Measurements from ENCODE around the gene MCM3AP.
"Not testable (repeated sequence)": the region's sequence is repeated elsewhere in the genome, so short reads cannot be mapped to it uniquely, and the experiment has no call there.

MCM3AP gene

DNA sequence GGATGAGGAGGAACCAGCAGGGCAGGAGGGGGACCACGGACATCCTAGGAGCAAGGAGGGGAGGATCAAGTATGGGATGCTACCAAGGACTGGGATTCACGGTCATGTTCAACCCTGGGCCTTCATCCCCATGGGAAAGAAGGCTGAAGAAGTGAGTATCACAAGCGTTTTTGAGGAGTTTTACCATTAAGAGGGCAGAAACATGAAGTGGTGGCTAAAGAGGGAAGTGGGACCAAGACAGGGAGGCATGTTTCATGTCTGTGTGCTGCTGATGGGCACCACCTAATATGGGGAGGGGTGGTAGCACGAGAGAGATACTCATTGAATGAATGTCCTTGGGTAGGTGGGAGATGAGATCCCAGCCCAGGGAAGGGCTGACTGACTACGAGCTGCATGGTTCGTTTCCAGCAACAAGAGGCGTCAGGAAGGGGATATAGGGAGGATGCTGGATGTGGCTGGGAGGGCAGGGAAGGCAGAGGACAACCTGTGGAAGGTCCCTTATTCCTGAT lies 45.5 kb downstream of the MCM3AP start:
- no peak for DNase-seq

DNA sequence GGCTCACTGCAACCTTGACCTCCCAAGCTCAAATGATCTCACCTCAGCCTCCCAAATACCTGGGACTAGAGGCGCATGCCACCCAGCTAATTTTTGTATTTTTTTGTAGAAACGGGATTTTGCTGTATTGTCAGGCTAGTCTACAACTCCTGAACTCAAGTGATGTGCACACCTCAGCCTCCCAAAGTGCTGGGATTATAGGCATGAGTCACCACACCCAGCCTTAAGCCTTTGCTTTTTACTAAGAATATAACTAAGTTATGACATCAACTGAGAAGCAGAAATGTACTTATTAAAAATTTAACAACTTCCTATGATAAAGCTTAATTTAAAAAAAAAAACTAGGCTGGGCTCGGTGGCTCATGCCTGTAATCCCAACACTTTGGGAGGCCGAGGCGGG lies 47.9 kb downstream of the MCM3AP start:
- DNase-seq: no peak

DNA sequence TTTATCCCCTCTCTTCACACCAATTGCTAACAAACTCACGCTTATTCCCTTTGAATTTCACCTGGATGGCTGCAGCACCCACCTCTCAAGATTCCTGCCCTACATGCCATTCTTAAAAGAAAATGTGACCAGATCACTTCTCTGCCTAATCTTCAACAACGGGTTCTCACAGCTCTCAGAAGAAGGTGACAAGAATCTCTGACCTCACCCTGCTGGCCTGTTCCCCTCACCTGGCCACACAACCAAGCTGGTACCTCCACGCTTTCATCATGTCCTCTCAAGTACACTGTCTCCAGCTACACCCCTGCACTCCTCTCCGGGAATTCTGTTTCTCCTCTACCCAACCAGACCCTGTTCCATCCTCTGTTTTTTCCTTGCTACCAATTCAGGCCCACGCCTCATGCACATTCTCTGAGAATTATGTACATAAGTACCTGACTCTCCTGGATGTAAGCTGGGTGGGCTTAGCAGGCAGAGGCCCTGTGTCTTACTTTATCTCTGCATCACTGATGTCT lies 50.9 kb downstream of the MCM3AP start:
- no peak for DNase-seq

DNA sequence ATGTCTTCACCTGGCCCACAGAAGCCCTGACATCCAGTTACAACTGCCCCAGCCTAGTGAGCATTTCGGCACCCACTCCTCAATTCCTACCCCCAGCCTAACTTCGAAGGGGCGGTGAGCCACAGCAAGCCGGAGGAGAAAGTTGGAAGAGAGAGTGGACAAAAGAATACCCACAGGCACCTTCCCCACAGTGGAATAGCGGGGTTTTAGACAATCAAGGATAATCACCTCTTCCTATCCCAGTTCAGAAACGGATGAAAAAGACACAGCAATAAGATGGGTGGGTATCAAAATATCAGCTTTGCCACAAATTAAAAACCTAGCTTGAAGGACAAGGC lies 55.5 kb downstream of the MCM3AP start:
- DNase-seq: no peak

DNA sequence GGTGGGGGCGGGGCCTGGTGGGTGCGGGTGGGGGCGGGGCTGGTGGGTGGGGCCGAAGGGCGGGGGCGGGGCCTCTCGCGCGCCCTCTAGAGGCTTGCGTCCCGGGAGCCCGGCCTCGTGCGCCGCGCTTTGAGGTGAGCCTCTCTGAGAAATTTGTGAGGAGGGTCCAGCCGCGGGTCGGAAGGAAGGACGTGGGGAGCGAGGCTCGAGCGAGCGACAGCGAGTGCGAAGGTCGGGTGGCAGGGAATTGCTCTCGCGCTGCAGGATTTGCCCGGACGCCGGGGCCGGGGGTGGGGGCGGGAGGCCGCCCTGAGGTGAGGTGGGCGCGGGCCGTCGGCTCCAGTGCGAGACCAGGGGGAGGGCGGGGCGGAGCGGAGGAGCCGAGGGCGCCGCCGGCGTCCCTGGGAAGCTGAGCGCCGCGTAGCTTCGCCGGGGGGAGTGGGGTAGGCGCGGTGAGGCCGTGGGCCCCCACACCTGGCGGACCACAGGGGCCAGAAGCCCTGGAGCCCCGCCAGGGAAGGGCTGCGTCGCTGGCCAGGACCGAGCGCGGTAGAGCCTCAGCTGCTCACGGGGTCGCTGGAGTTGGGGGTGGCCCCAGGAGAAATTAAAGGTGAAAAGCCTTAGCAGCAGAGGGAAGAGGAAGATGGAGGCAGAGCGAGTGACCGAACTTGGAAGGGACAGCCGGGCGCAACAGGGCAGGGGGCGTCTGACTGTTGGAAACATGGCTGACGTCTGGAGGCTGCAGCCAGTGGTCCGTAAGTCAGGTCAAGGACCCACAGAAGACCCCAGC lies 56.1 kb downstream of the MCM3AP start:
- peak in 1 of 2 experiments; percentile 21 for DNase-seq

DNA sequence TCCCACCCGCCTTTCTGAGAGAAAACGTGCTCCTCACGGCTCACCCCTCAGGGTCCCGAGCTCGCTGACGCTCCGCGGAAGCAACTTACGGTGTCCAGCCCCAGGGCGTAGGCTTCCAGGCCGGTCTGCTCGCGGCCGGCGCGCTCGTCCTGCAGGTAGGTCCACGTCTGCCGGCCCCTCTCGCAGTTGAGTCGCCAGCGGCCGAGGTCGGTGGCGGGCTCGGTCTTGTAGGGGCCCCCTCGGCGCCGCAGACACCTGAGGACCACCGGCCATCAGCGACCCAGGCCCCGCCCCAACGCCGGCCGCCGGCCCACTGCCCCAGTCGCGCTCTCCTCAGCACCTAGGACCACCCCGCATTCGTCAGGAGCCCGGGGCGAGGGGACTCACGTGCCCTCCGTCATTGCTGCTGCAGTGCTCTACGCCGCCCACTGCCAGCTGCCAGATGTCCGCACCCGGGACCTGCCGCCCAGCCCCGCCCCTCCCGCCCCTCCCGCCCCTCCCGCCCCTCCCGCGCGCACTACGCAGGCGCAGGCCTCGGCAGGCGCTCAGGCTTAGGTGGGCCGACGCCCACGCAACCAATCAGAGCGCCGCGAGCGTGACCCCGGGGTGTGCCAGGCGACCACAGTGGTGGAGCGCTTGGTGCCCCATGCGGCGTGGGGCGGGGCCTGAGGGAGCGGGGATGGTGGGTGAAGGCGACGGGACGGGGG lies 56.9 kb downstream of the MCM3AP start, which contains the start of gene LSS:
Gene LSS, minus strand, starts transcription at position 430 of the 707 bp plus-strand sequence. Its CDS starts 29 bp downstream, at position 401.
- peak; percentile 93 to 94 for DNase-seq

DNA sequence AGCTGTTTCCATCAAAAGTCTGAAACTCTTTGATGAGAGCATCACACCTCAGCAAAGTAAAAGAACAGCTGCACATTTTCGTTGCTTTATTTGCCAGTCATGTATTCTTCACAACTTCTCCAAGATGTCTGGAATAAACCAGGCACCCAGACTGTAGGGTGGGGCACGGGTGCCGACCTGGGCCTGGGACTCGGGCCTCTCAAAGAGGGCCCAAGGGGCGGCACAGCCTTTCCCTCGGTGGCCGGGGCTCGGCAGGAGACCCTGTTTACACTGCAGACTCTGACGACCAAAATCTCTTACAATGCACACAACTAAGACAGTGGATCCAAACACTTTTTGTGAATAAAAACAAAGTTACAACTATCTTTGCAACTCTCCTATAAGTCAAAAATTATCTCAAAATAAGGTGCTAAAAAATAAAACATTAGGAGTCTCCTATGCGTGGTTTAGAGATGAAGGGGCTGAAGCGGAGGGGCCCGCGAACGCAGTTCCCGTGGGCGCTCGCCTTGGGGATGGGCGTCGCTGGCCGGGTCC lies 57.5 kb downstream of the MCM3AP start:
- no peak for DNase-seq

DNA sequence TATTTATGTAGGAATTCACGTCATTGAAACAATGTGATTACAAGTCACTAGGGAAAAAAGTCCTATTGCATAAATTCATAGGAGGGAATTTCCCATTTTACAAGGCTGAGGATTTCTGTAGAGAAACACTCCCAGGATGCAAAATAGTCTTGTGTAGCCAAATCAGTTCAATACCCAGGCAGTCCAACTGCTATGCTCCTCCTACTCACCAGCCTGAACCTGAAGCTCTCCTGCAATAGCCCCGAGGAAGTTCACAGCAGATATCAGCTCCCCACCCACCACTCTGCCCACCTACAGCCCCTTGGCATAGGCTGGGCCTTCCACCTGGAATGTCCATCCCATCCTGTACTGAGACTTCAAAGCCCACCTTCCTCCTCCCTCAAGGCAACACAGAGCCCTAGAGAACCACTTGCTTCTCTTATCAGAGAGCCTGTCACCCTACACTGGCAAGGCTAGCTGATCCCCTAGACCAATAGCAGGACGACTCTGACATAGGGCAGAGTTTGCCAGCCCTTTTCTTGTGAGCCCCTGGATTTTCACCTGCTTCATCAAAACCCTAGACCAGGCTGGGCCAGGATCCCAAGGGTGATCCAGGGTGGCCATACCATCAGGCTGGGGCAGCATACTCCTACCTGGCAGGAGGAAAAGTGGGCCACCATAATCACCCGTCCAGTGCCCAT lies 58.4 kb downstream of the MCM3AP start:
- no peak for DNase-seq

DNA sequence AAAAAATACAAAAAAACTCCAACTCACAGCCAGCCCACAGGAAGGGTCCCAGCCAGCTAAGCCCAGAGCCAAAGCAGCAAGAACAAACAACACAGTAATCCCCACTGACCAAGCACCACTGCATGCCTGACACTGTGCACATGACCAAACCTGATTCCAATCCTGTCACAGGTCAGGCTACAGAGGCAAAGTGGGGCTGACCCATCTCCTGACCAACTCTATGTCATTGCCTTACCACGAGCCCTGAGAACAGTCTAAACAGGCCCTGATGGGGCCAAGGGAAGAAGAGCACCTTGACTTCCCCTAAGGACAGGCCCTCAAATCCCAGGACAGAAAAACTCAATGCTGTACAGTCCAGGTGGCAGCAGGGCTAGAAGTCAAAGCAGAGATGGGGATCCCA lies 59.3 kb downstream of the MCM3AP start:
- no peak for DNase-seq

DNA sequence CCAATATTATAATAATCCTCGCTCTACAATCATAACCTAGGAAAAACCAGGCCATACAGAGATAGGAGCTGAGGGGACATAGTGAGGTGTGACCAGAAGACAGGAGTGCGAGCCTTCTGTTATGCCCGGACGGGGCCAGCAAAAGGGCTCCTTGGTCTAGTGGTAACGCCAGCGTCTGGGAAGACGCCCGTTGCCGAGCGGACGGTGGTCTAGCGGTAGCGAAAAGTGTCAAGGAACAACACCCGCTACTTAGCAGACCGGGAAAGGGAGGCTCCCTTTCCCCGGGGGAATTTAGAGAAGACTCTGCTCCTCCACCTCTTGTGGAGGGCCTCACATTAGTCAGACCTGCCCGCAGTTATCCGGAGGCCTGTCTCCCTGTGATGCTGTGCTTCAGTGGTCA lies 61.8 kb downstream of the MCM3AP start:
- DNase-seq: not testable (repeated sequence)

DNA sequence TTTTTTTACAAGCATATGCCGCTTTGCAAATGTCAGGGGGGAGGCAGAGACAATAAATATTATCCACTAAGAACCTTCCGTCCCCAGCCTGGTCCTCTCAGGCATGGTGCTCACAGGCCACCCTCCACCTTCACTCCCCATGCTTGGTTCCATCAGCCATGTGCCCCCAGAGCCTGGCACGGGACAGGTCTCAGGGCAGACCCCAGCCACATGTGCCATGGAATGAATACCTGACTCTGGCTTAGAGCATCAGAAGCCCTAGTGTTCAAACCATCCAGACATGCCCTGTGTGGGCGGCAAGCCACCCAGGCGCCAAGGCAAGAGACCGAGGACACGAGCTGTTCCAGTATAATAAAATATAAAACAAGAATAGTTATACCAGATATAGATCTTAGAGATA lies 62.2 kb downstream of the MCM3AP start:
- DNase-seq: no peak

DNA sequence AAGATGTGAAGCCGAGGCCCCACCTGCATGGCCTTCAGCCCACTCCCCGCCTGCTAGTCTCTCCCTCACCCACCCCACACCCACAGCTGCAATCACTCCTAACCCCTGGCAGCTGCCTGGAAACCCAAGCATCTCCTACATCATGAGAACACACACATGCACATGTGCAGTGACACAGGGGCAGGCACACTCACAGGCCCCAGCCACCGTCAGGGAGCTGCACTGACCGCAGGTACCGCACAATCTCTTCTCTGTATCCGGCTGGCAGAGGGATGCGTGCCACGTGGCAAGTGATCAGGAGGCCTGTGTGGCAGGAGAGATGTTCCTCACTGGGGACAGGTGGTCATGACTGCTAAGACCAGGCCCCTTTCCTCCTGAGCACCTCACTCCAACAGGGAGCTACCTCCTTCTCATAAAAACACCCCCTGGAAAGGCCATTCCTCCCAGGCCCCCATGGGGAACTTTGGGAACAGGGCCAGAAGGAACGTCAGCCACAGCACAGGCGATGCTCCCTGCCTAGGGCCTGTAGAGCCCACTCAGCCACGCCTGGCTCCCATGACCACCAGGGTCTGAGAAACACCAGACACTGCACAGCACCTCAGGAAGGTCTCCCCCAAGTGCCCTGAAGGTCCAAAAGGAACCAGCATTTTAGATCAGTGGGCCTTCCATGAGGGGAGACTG lies 62.8 kb downstream of the MCM3AP start:
- no peak for DNase-seq

DNA sequence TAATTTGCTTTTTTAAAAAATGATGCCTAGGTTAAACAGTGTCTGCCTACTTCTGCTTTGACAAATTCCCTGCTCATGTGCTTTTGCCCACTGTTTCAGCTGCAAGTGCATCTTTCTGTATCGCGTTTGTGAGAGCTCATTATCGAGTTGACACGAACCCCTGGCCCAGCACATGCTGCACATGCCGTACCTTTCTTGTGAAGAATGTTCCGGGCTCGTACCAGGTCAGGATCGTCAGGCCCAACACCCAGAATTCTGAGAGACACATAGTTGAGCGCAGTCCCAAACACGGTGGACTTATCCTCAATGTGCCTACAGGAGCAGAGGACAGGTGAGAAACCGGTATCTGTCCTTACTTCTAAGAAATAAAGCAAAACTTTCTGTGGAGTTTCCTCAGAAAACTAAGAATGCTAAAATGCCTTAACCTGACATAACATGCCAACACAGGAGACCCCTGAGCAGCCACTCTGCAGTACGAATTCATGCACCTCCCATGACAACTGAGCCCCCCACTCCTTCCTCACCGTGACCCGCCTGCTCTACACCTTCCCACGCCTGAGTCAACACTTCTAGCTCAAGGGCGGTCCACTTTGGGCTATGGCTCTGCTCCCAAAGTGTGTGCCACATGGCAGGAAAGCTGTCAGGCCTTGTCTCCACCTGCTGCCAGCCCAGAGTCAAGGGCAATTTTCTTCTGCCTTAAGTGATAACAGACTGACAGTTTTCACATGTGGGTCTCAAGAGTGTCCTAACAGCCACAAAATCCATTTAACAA lies 63.6 kb downstream of the MCM3AP start:
- DNase-seq: no peak

DNA sequence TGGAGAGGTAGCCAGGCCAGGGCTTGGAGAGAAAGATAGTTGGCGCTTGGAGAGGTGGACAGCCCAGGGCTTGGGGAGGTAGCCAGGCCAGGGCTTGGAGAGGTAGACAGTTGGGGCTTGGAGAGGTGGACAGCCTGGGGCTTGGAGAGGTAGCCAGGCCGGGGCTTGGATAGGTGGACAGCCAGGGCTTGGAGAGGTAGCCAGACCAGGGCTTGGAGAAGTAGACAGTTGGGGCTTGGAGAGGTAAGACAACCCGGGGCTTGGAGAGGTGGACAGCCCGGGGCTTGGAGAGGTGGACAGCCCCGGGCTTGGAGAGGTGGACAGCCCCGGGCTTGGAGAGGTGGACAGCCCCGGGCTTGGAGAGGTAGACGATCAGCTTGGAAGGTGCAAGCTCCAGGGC lies 64.6 kb downstream of the MCM3AP start:
- DNase-seq: no peak

DNA sequence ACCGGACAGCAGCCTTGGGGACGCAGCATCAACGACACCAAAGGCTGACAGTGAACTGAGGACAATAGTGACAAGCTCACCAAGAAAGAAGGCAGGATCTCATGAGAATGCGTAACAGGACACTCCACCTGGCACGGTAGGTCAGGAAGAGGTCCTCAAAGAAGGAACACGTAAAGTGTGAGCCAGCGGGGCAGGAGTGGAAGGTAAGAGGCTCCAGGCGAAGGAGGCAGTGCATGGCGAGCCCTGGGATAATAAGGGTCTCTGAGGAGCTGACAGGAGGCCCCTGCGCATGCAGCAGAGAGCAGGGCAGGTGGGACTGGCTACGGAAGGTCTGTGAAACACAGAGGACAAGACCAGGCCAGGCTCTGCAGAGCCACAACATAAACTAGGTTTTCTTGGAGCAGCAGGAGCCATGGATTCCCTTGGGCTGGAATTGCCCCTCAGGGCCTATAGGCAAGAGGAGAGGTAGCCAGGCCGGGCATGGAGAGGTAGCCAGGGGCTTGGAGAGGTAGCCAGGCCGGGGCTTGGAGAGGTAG lies 65.1 kb downstream of the MCM3AP start:
- DNase-seq: no peak

DNA sequence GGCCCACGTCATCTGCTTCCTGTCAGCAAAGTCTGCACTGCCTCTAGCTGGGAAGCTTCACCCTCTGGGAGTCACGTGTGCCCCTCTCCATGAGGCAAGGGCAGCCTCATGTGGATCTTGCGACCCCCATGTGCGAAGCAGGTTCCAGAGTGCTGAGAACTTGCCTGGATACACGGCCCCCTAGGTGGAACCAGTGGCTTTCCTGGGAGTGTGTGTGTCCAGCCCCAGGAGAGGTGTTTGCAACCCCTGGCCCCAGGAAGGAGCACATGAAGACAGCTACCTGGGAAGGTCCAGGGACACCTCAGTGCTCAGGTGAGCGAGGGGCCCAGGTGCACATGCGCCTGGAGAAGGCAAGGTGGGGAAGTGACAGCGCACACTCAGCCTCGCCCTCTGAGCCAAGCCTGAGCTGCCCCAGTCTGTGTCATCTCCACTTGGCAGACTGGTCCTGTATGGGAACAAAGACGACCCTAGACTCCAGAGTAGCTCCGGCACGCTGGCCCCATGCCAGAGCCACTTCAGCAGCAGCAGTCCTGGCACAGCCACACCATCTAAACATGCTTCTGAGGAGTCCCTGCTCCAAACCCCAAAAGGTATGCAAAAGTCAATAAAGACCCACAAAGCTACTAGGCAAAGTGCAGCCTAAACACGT lies 65.7 kb downstream of the MCM3AP start:
- DNase-seq: no peak

DNA sequence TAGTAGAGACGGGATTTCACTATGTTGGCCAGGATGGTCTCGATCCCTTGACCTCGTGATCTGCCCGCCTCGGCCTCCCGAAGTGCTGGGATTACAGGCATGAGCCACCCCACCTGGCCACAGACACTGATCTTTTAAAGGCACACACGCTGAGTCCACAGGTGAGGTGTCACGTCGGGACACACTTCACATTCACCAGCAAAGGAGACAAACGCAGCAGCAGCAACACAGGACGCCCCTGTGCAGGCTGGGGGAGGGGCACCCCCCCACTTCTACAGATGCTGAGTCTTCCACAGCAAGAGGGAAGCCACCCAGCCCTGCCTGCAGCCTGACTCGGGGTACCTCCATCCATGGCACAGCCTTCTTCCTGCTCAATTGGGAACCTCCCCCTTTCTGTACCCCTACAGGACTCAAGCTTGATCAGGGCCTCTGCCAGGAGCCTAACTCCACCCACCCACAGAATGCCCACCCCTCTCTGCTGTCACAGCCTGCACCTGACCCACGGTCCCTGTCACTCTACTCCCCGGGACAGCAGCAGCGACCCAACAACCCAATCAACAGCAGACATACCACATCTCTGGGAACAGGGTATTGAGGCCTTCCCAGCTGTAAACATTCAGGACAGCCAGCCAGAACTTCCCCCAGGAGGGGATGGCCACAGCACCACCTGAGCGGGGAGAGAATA lies 66.4 kb downstream of the MCM3AP start:
- no peak for DNase-seq

DNA sequence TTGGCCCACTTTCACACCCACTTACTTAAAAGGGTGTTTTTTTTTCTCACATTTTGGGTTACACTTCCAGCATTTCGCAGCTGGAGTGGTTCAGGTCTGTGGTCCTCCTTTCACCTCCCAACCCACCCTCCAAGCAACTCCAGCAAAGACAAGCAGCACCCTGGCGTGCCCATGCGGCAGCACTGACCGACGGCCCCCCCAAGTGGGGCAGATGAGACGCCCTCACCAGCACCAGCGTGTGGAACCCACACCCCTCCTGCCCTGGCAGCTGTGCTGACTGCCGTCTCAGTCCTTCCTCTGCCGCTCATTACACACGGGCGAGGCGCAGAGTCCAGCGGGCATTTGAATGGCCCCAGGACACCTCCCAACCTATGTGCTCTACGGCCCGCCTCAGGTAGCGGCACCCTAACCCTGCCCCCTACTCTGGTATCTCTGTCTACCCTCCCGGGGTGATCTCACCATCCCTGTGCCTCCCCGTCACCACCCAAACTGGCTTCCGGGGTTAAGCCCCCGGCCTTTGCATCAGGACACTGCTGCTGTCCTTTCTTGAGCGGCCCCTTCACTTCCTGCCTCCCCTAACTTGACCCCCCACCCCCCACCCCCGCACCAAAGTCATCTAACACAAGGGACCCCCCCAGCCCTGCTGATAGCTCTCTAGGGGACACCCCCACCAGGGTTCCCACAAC lies 67.8 kb downstream of the MCM3AP start:
- no peak for DNase-seq

DNA sequence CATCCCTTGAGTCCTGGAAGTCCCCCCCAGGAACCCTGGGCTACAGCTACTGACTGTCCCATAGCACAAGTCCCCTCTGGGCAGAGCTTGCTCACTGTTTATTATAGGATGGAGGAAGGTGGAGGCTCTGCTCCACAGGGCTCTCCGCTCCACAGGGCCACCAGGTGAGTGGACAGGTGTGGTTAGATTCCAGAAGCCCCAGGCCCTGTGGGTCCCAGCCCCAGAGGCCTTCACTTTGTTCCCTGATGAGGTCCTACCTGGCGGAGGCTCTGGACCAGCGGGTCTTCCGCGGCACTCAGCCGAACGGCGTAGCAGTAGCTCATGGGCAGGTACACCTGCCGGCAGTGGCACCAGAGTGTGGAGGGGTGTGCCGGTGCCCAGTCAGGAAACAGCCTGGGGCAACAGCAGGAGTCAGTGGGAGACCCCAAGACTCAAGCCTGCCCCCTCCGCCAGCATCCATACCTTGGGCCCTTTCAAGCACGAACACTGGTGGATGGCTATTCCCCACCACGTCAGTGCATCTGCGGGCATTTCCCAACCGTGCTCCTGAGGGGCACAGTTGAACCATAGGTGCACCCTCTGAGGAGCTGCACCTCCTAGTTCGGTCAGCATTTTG lies 69.2 kb downstream of the MCM3AP start:
- DNase-seq: no peak

All from NCI-H2081 (cell line).